CD8-positive, alpha-beta memory T cell (primary cell): Measurements from ENCODE around the gene CUX1. TPM values are rescaled to one million over a fixed set of nuclear protein-coding genes. Genes with fewer than 3 reads are reported as not detected.
"Not testable (repeated sequence)": the region's sequence is repeated elsewhere in the genome, so short reads cannot be mapped to it uniquely, and the experiment has no call there.

ENCODE experiments used
- CTCF ChIA-PET: fragments of 350-600 bp; sonication (Branson Sonifier 250); formaldehyde crosslinking; loops from one replicate; lab custom pipeline; 2021; ENCODE audit warnings: antibody characterized with exemption; lab: Charles Lee
- POLR2A ChIA-PET: fragments of 350-600 bp; sonication (Branson Sonifier 250); formaldehyde crosslinking; loops from one replicate; lab custom pipeline; 2021; ENCODE audit warnings: antibody characterized with exemption; lab: Charles Lee
- DNase-seq, 5 donors: peaks; one replicate each; pipeline versions ENCODE4 v3.0.0 to v3.0.0-alpha.2; 2020 to 2022; ENCODE audit warnings: mixed read lengths in 1 of 5
- H3K27ac ChIP-seq: one replicate; pipeline ENCODE4 v1.7.0; 2013; ENCODE audit warnings: low read depth, mild to moderate bottlenecking, low read length, moderate library complexity
- H3K27me3 ChIP-seq: 2 replicates; pipeline ENCODE4 v1.7.0; 2013; ENCODE audit warnings: low read length, mild to moderate bottlenecking; ENCODE audit not compliant: insufficient read depth, poor library complexity, severe bottlenecking
- H3K36me3 ChIP-seq: 2 replicates; pipeline ENCODE4 v1.7.0; 2013; ENCODE audit warnings: mild to moderate bottlenecking, low read length, moderate library complexity; ENCODE audit not compliant: insufficient read depth
- H3K4me1 ChIP-seq: 2 replicates; pipeline ENCODE4 v1.7.0; 2013; ENCODE audit warnings: mild to moderate bottlenecking, low read length, moderate library complexity; ENCODE audit not compliant: insufficient read depth
- H3K4me3 ChIP-seq: 2 replicates; pipeline ENCODE4 v1.7.0; 2013; ENCODE audit warnings: mild to moderate bottlenecking, low read length
- H3K9me3 ChIP-seq: 2 replicates; pipeline ENCODE4 v1.7.0; 2013; ENCODE audit warnings: mild to moderate bottlenecking, low read length
- H3K27ac Mint-ChIP-seq, 8 donors: one replicate each; pipeline ENCODE4 v1.8.0; 2020 to 2021; ENCODE audit warnings: mixed read lengths in 8 of 8, mild to moderate bottlenecking in 6 of 8, inconsistent platforms in 3 of 8, moderate library complexity in 3 of 8
- H3K27me3 Mint-ChIP-seq, 2 donors: one replicate each; pipeline ENCODE4 v1.8.0; 2020 to 2021; ENCODE audit warnings: mixed read lengths in 2 of 2, mild to moderate bottlenecking in 1 of 2, moderate library complexity in 1 of 2
- H3K36me3 Mint-ChIP-seq, 3 donors: one replicate each; pipeline ENCODE4 v1.8.0; 2020 to 2021; ENCODE audit warnings: mixed read lengths in 3 of 3, inconsistent platforms in 1 of 3, mild to moderate bottlenecking in 1 of 3
- H3K4me1 Mint-ChIP-seq, 3 donors: one replicate each; pipeline ENCODE4 v1.8.0; 2020 to 2021; ENCODE audit warnings: mixed read lengths in 3 of 3, inconsistent platforms in 1 of 3, mild to moderate bottlenecking in 1 of 3
- H3K4me3 Mint-ChIP-seq, 7 donors: one replicate each; pipeline ENCODE4 v1.8.0; 2020 to 2021; ENCODE audit warnings: mixed read lengths in 7 of 7, mild to moderate bottlenecking in 6 of 7, moderate library complexity in 4 of 7, inconsistent platforms in 2 of 7
- H3K9me3 Mint-ChIP-seq, 5 donors: one replicate each; pipeline ENCODE4 v1.8.0; 2020 to 2022; ENCODE audit warnings: mixed read lengths in 5 of 5, mild to moderate bottlenecking in 3 of 5, moderate library complexity in 2 of 5, inconsistent platforms in 1 of 5
- polyA plus RNA-seq: library from polyadenylated mRNA; unstranded; fragments of 300-500 nt; fragmentation: Illumina TruSeq; gene quantifications from one replicate; pipeline ENCODE4 v1.2.3, GENCODE V29; 2021
- total RNA-seq, 2 experiments: library from RNA; stranded (reverse); gene quantifications; one replicate each; pipeline ENCODE4 v1.2.3, GENCODE V29; 2021

Gene CUX1
- total and polyA plus RNA-seq, 3 experiments from 2014 or later, result 23.2 to 26.4 (median 23.6) TPM

- Histone ChIP-seq H3K27me3 (peaks cover 3% of the 10 kb centered on the region), H3K27ac (no peak overlapping the region), H3K4me1 (no peaks in the 10 kb centered on the region), H3K9me3 (no peaks in the 10 kb centered on the region), H3K4me3 (no peak overlapping the region), H3K36me3 (no peaks in the 10 kb centered on the region)
- Mint-ChIP-seq H3K9me3 (no peaks in the 10 kb centered on the region), H3K36me3 (no peaks in the 10 kb centered on the region), H3K27ac (no peak overlapping the region), H3K27me3 (peaks cover 7 to 26% of the 10 kb centered on the region in 2 donors), H3K4me1 (peaks cover 0 to 3% (median 0%) of the 10 kb centered on the region in 3 donors), H3K4me3 (no peak overlapping the region)
- ChIA-PET CTCF (no interaction called here), POLR2A (no interaction called here)
- DNase-seq, result no peak
These were observed 502.2 kb downstream of the CUX1 start for GRCh38 chr7:102319671-102320070.

GRCh38 chr7:102320181-102320580 lies 502.8 kb downstream of the CUX1 start:
- no peak overlapping the region for H3K4me3 ChIP-seq
- H3K27me3 Mint-ChIP-seq, result peaks cover 7 to 26% of the 10 kb centered on the region in 2 donors
- peak overlapping the region in 2 of 8 donors; percentile 23 to 42 for H3K27ac Mint-ChIP-seq
- H3K4me1 ChIP-seq, result no peaks in the 10 kb centered on the region
- peaks cover 3% of the 10 kb centered on the region for H3K27me3 ChIP-seq
- no peak overlapping the region for H3K27ac ChIP-seq
- no peak for DNase-seq
- H3K4me1 Mint-ChIP-seq, result peaks cover 0 to 3% (median 0%) of the 10 kb centered on the region in 3 donors
- CTCF ChIA-PET, result no interaction called here
- H3K9me3 ChIP-seq, result no peaks in the 10 kb centered on the region
- H3K9me3 Mint-ChIP-seq, result no peaks in the 10 kb centered on the region
- H3K36me3 ChIP-seq, result no peaks in the 10 kb centered on the region
- POLR2A ChIA-PET, result no interaction called here
- H3K4me3 Mint-ChIP-seq, result no peak overlapping the region
- H3K36me3 Mint-ChIP-seq, result no peaks in the 10 kb centered on the region

- no peak overlapping the region for H3K4me3 ChIP-seq
- no peaks in the 10 kb centered on the region for H3K9me3 ChIP-seq
- POLR2A ChIA-PET, result no interaction called here
- CTCF ChIA-PET, result no interaction called here
- no peaks in the 10 kb centered on the region for H3K4me1 ChIP-seq
- H3K9me3 Mint-ChIP-seq, result no peaks in the 10 kb centered on the region
- peaks cover 7 to 26% of the 10 kb centered on the region in 2 donors for H3K27me3 Mint-ChIP-seq
- no peak overlapping the region for H3K27ac ChIP-seq
- H3K4me1 Mint-ChIP-seq, result peaks cover 0 to 3% (median 0%) of the 10 kb centered on the region in 3 donors
- no peaks in the 10 kb centered on the region for H3K36me3 ChIP-seq
- no peak for DNase-seq
- H3K4me3 Mint-ChIP-seq, result peak overlapping the region in 1 of 7 donors; percentile 50
- peak overlapping the region in 2 of 8 donors; percentile 23 to 42 for H3K27ac Mint-ChIP-seq
- peaks cover 3% of the 10 kb centered on the region for H3K27me3 ChIP-seq
- no peaks in the 10 kb centered on the region for H3K36me3 Mint-ChIP-seq
These were observed 503.4 kb downstream of the CUX1 start for GRCh38 chr7:102320601-102321350.

- Histone ChIP-seq H3K4me3 (no peak overlapping the region), H3K36me3 (no peaks in the 10 kb centered on the region), H3K4me1 (no peaks in the 10 kb centered on the region), H3K9me3 (no peaks in the 10 kb centered on the region), H3K27me3 (peaks cover 3% of the 10 kb centered on the region), H3K27ac (no peak overlapping the region)
- Mint-ChIP-seq H3K36me3 (no peaks in the 10 kb centered on the region), H3K4me1 (peaks cover 0 to 3% (median 0%) of the 10 kb centered on the region in 3 donors), H3K9me3 (no peaks in the 10 kb centered on the region), H3K27me3 (peaks cover 7 to 28% of the 10 kb centered on the region in 2 donors), H3K4me3 (no peak overlapping the region), H3K27ac (no peak overlapping the region)
- DNase-seq, result no peak
- CTCF ChIA-PET, result no interaction called here
- POLR2A ChIA-PET, result no interaction called here
These were observed 504.1 kb downstream of the CUX1 start for GRCh38 chr7:102321351-102322201.

- no peak overlapping the region for H3K4me3 Mint-ChIP-seq
- POLR2A ChIA-PET, result no interaction called here
- H3K9me3 Mint-ChIP-seq, result no peaks in the 10 kb centered on the region
These were observed 504.8 kb downstream of the CUX1 start for GRCh38 chr7:102322202-102322715.

GRCh38 chr7:102323914-102324195 lies 506.4 kb downstream of the CUX1 start:
- ChIA-PET CTCF (no interaction called here), POLR2A (no interaction called here)
- Histone ChIP-seq H3K27me3 (peaks cover 3% of the 10 kb centered on the region), H3K27ac (no peak overlapping the region), H3K9me3 (no peaks in the 10 kb centered on the region), H3K4me1 (no peaks in the 10 kb centered on the region), H3K4me3 (no peak overlapping the region), H3K36me3 (no peaks in the 10 kb centered on the region)
- H3K9me3 Mint-ChIP-seq, result no peaks in the 10 kb centered on the region
- DNase-seq, result no peak
- H3K4me1 Mint-ChIP-seq, result peaks cover 0 to 3% (median 0%) of the 10 kb centered on the region in 3 donors
- H3K36me3 Mint-ChIP-seq, result no peaks in the 10 kb centered on the region
- H3K27me3 Mint-ChIP-seq, result peaks cover 10 to 43% of the 10 kb centered on the region in 2 donors
- H3K4me3 Mint-ChIP-seq, result no peak overlapping the region
- no peak overlapping the region for H3K27ac Mint-ChIP-seq

More at GRCh38 chr7:102322202-102322715, 504.8 kb downstream of the CUX1 start:
- peaks cover 3% of the 10 kb centered on the region for H3K27me3 ChIP-seq
- no peak for DNase-seq
- Mint-ChIP-seq H3K27ac (no peak overlapping the region), H3K4me1 (peaks cover 0 to 3% (median 0%) of the 10 kb centered on the region in 3 donors), H3K36me3 (no peaks in the 10 kb centered on the region), H3K27me3 (peaks cover 8 to 33% of the 10 kb centered on the region in 2 donors)
- H3K36me3 ChIP-seq, result no peaks in the 10 kb centered on the region
- no peaks in the 10 kb centered on the region for H3K9me3 ChIP-seq
- CTCF ChIA-PET, result no interaction called here
- H3K4me3 ChIP-seq, result no peak overlapping the region
- no peak overlapping the region for H3K27ac ChIP-seq
- no peaks in the 10 kb centered on the region for H3K4me1 ChIP-seq

GRCh38 chr7:102325106-102325505 lies 507.7 kb downstream of the CUX1 start:
- H3K4me3 Mint-ChIP-seq, DNase-seq, H3K27ac ChIP-seq, H3K27ac Mint-ChIP-seq, H3K36me3 ChIP-seq, H3K4me3 ChIP-seq, H3K4me1 Mint-ChIP-seq, H3K4me1 ChIP-seq, H3K9me3 Mint-ChIP-seq, H3K9me3 ChIP-seq, H3K36me3 Mint-ChIP-seq, H3K27me3 ChIP-seq: not testable (repeated sequence)
- CTCF ChIA-PET, result interaction anchor here (1.2 kb wide), 1 partner anchor 15 kb away, joined by 3 read pairs; no protein-coding TSS in a partner anchor
- POLR2A ChIA-PET, result interaction anchor here (0.7 kb wide), 1 partner anchor 18 kb away, joined by 4 read pairs; no protein-coding TSS in a partner anchor
- peaks cover 11 to 43% of the 10 kb centered on the region in 2 donors for H3K27me3 Mint-ChIP-seq
